ENCODE data around the gene RHOG.

RHOG gene

DNA sequence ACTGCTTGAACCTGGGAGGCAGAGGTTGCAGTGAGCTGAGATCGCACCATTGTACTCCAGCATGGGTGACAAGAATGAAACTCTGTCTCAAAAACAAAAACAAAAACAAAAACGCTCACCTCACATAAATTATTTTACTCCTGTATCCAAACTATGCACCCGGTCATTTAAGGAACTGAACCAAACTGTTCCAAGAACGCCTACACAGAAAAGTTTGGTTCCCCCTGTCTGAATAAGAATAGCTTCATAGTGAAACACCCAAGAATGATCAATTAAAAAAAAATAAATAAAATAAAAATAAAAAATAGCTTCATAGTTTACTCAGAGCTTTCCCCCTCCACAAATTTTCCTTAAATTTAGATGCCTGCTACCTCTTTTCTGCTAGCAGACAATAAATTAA lies 57.1 kb downstream of the RHOG start:
- Histone ChIP-seq H3K27me3 (ENCODE audit: control insufficient read depth in 5 of 5, insufficient read depth in 4 of 5, low read length in 5 of 5) (no peaks in the 10 kb centered on the region), H3K36me3 (ENCODE audit: control insufficient read depth in 5 of 5, insufficient read depth in 5 of 5, low read length in 5 of 5) (peaks cover 5 to 16% (median 11%) of the 10 kb centered on the region in 5 donors), H3K9me3 (ENCODE audit: control insufficient read depth in 5 of 5, low read length in 5 of 5) (no peaks in the 10 kb centered on the region), H3K4me3 (ENCODE audit: low read depth in 1 of 5, low read length in 5 of 5) (no peak overlapping the region), H3K4me1 (ENCODE audit: control insufficient read depth in 5 of 5, insufficient read depth in 5 of 5, low read length in 5 of 5) (peaks cover 0 to 15% (median 9%) of the 10 kb centered on the region in 5 donors), H3K9ac (ENCODE audit: low read length in 5 of 5) (no peak overlapping the region), H3K27ac (ENCODE audit: low read depth, low read length) (no peak overlapping the region)

GRCh38 chr11:3782963-3783362 lies 57.8 kb downstream of the RHOG start:
- H3K27me3 ChIP-seq (ENCODE audit: control insufficient read depth in 5 of 5, insufficient read depth in 4 of 5, low read length in 5 of 5) = no peaks in the 10 kb centered on the region
- H3K9ac ChIP-seq (ENCODE audit: low read length in 5 of 5) = no peak overlapping the region
- no peaks in the 10 kb centered on the region for H3K9me3 ChIP-seq (ENCODE audit: control insufficient read depth in 5 of 5, low read length in 5 of 5)
- H3K4me1 ChIP-seq (ENCODE audit: control insufficient read depth in 5 of 5, insufficient read depth in 5 of 5, low read length in 5 of 5) = peaks cover 0 to 12% (median 9%) of the 10 kb centered on the region in 5 donors
- no peak overlapping the region for H3K27ac ChIP-seq (ENCODE audit: low read depth, low read length)
- no peak overlapping the region for H3K4me3 ChIP-seq (ENCODE audit: low read depth in 1 of 5, low read length in 5 of 5)
- peaks cover 11 to 22% (median 17%) of the 10 kb centered on the region in 5 donors for H3K36me3 ChIP-seq (ENCODE audit: control insufficient read depth in 5 of 5, insufficient read depth in 5 of 5, low read length in 5 of 5)

DNA sequence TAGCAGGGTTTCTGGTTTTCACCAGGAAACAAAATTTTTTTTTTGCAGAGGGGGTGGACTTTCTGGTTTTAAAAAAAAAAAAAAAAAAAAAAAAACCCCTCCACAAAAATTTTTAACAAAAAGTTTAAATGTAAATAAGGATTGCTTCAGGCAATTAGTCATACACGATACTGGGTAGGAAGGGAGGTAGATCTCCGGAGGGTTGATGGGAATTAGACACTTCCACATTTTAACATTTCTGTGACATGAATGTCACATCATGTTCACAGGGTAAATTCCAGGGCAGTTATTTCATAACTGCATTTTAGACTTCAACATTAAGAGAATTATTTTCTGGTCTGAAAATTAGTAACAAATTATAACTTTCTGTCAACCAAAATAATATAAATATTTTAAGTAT lies 59.3 kb downstream of the RHOG start:
- H3K4me1 ChIP-seq (ENCODE audit: control insufficient read depth in 5 of 5, insufficient read depth in 5 of 5, low read length in 5 of 5) = peaks cover 0 to 5% (median 0%) of the 10 kb centered on the region in 5 donors
- peak overlapping the region; percentile 74 for H3K27ac ChIP-seq (ENCODE audit: low read depth, low read length)
- H3K4me3 ChIP-seq (ENCODE audit: low read depth in 1 of 5, low read length in 5 of 5) = no peak overlapping the region
- no peak overlapping the region for H3K9ac ChIP-seq (ENCODE audit: low read length in 5 of 5)
- H3K36me3 ChIP-seq (ENCODE audit: control insufficient read depth in 5 of 5, insufficient read depth in 5 of 5, low read length in 5 of 5) = peaks cover 17 to 34% (median 24%) of the 10 kb centered on the region in 5 donors
- H3K27me3 ChIP-seq (ENCODE audit: control insufficient read depth in 5 of 5, insufficient read depth in 4 of 5, low read length in 5 of 5) = no peaks in the 10 kb centered on the region
- H3K9me3 ChIP-seq (ENCODE audit: control insufficient read depth in 5 of 5, low read length in 5 of 5) = no peaks in the 10 kb centered on the region
